NT2/D1 (cell line): ENCODE measurements around the gene CLSTN2.

Experiments used
- SUZ12 ChIP-seq: IDR thresholded peaks from 2 replicates; pipeline ENCODE4 v1.6.1; 2011; ENCODE audit not compliant: insufficient read length, insufficient read depth; ENCODE audit errors: extremely low read depth
- YY1 ChIP-seq: IDR thresholded peaks from 2 replicates; pipeline ENCODE4 v1.6.1; 2011; ENCODE audit not compliant: insufficient read length, insufficient read depth

GRCh38 chr3:140408252-140408651, 473.3 kb downstream of the CLSTN2 start:
- no peak for TF ChIP-seq SUZ12
- TF ChIP-seq YY1: no peak
